Kidney (tissue), 14 donors: ENCODE data around the gene CTIF. TPM values are rescaled to one million over a fixed set of nuclear protein-coding genes. Genes with fewer than 3 reads are reported as not detected.

Experiments used
- DNase-seq, 5 donors: peaks; one replicate each; pipeline ENCODE4 v3.0.0-alpha.2; 2013 to 2020
- FAIRE-seq: peaks from 2 replicates; lab custom pipeline; 2012; peaks lifted over from hg19 to GRCh38; lab: Jason Lieb, UNC
- H3K27ac ChIP-seq, 2 donors: one replicate each; pipeline ENCODE4 v1.7.0; 2013; ENCODE audit warnings: low read depth in 2 of 2, low read length in 2 of 2, inconsistent platforms in 1 of 2
- H3K27me3 ChIP-seq: one replicate; pipeline ENCODE4 v1.7.1; 2013; ENCODE audit warnings: low read length, inconsistent platforms; ENCODE audit not compliant: control insufficient read depth, insufficient read depth
- H3K36me3 ChIP-seq, 3 donors: one replicate each; pipeline versions ENCODE4 v1.7.0 to v1.7.1; 2013; ENCODE audit warnings: low read length in 3 of 3, control low read depth in 1 of 3, inconsistent platforms in 1 of 3; ENCODE audit not compliant: insufficient read depth in 3 of 3, control insufficient read depth in 2 of 3
- H3K4me1 ChIP-seq, 3 donors: one replicate each; pipeline versions ENCODE4 v1.7.0 to v1.7.1; 2013; ENCODE audit warnings: low read length in 3 of 3, inconsistent platforms in 1 of 3, low read depth in 1 of 3; ENCODE audit not compliant: control insufficient read depth in 2 of 3, insufficient read depth in 2 of 3
- H3K4me3 ChIP-seq, 3 donors: one replicate each; pipeline versions ENCODE4 v1.7.0 to v1.8.1; 2013; ENCODE audit warnings: low read length in 3 of 3, control low read depth in 1 of 3, inconsistent platforms in 1 of 3
- H3K9ac ChIP-seq, 3 donors: one replicate each; pipeline versions ENCODE4 v1.7.0 to v1.7.1; 2013; ENCODE audit warnings: low read length in 3 of 3, control low read depth in 1 of 3, inconsistent platforms in 1 of 3
- H3K9me3 ChIP-seq, 3 donors: one replicate each; pipeline versions ENCODE4 v1.7.0 to v1.7.1; 2013; ENCODE audit warnings: low read length in 3 of 3, control low read depth in 1 of 3, inconsistent platforms in 1 of 3; ENCODE audit not compliant: control insufficient read depth in 2 of 3, insufficient read depth in 1 of 3
- CTCF ChIP-seq: IDR thresholded peaks from 3 replicates; pipeline ENCODE4 v1.5.1; 2012; ENCODE audit warnings: mild to moderate bottlenecking, moderate library complexity, borderline replicate concordance; ENCODE audit not compliant: insufficient read depth; ENCODE audit errors: extremely low read depth
- intact Hi-C: fragments of 100-400 bp; cut with DNase I; formaldehyde crosslinking; loops from one replicate; pipeline ENCODE4 v1.11.1; 2022
- polyA plus RNA-seq: library from polyadenylated mRNA; stranded (reverse); fragments of 350-450 nt; fragmentation: Illumina TruSeq; extraction: RNeasy Lipid Tissue Mini Kit (QIAGEN cat#74804); gene quantifications from one replicate; pipeline ENCODE4 v1.2.3, GENCODE V29; 2014; ENCODE audit warnings: low read depth, low replicate concordance; ENCODE audit not compliant: insufficient read depth
- total RNA-seq: library from RNA; stranded (reverse); fragmentation: NEBNext Ultra II Directional; extraction: Animal tissue kit (Norgen Biotek cat#: 25700); gene quantifications from one replicate; pipeline ENCODE4 v1.2.1, GENCODE V29; 2021
- donor health status: control.
- donor health status: control.
- donor health status: control.
- donor health status: control.
- donor health status: control.
- donor health status: DM: yes; HTN: yes; CAD: no.
- donor health status: Normal renal cell carcinoma (clear cell type).

Gene CTIF
- total and polyA plus RNA-seq, 2 donors from 2014 or later, result 37.3 to 41.9 TPM

- H3K27ac ChIP-seq, result no peak overlapping the region
- no peak for FAIRE-seq
- no peak overlapping the region for H3K4me3 ChIP-seq
- intact Hi-C loops, result no loop called here
- H3K9ac ChIP-seq, result no peak overlapping the region
- DNase-seq, result peak in 1 of 5 donors; percentile 7
- no peaks in the 10 kb centered on the region for H3K27me3 ChIP-seq
- H3K9me3 ChIP-seq, result peaks cover 0 to 10% (median 2%) of the 10 kb centered on the region in 3 donors
- no peak for TF ChIP-seq CTCF
- no peaks in the 10 kb centered on the region for H3K4me1 ChIP-seq
- H3K36me3 ChIP-seq, result no peaks in the 10 kb centered on the region
Observed at GRCh38 chr18:48725562-48725961, 186.7 kb downstream of the CTIF start.

GRCh38 chr18:48727681-48728080 is 188.8 kb downstream of the CTIF start:
- no peak for TF ChIP-seq CTCF
- DNase-seq (no peak), FAIRE-seq (no peak)
- no peaks in the 10 kb centered on the region for H3K4me1 ChIP-seq
- H3K9ac ChIP-seq, result no peak overlapping the region
- no peak overlapping the region for H3K27ac ChIP-seq
- intact Hi-C loops, result no loop called here
- H3K9me3 ChIP-seq, result peaks cover 0 to 10% (median 2%) of the 10 kb centered on the region in 3 donors
- H3K27me3 ChIP-seq, result no peaks in the 10 kb centered on the region
- no peaks in the 10 kb centered on the region for H3K36me3 ChIP-seq
- no peak overlapping the region for H3K4me3 ChIP-seq

- DNase-seq, result peak in 1 of 5 donors; percentile 41
- Histone ChIP-seq H3K9ac (no peak overlapping the region), H3K36me3 (no peaks in the 10 kb centered on the region), H3K27me3 (no peaks in the 10 kb centered on the region), H3K4me3 (no peak overlapping the region), H3K9me3 (peaks cover 0 to 10% (median 2%) of the 10 kb centered on the region in 3 donors), H3K27ac (no peak overlapping the region), H3K4me1 (peaks cover 0 to 2% (median 0%) of the 10 kb centered on the region in 3 donors)
- no peak for TF ChIP-seq CTCF
- intact Hi-C loops, result no loop called here
- no peak for FAIRE-seq
Observed at GRCh38 chr18:48728204-48728833, 189.5 kb downstream of the CTIF start.
